Testis (tissue), 3 donors: ENCODE data around the gene NAGS. TPM values are rescaled to one million over a fixed set of nuclear protein-coding genes. Genes with fewer than 3 reads are reported as not detected.

Experiments used
- DNase-seq: peaks from one replicate; pipeline ENCODE4 v3.0.0-alpha.2; 2019
- H3K27ac ChIP-seq, 2 donors: fragments of 200-600 bp; sonication (generic); one replicate each; pipeline ENCODE4 v1.5.1; 2019
- H3K27me3 ChIP-seq: fragments of 200-600 bp; sonication (generic); one replicate; pipeline ENCODE4 v1.5.1; 2019
- H3K36me3 ChIP-seq: fragments of 200-600 bp; sonication (generic); one replicate; pipeline ENCODE4 v1.5.1; 2017; ENCODE audit warnings: low read depth; ENCODE audit errors: missing control alignments
- H3K4me1 ChIP-seq: fragments of 200-600 bp; sonication (generic); one replicate; pipeline ENCODE4 v1.5.1; 2019
- H3K4me3 ChIP-seq, 2 donors: fragments of 200-600 bp; sonication (generic); one replicate each; pipeline ENCODE4 v1.5.1; 2017 to 2019
- H3K9me3 ChIP-seq: fragments of 200-600 bp; sonication (generic); one replicate; pipeline ENCODE4 v1.5.1; 2017
- POLR2A ChIP-seq: fragments of 450-650 bp; IDR thresholded peaks from one replicate; pipeline ENCODE4 v1.6.1; 2017; ENCODE audit warnings: antibody characterized with exemption, mild to moderate bottlenecking, moderate library complexity
- WGBS, 2 donors: methylation state at CpG; one replicate each; pipeline ENCODE4 v1.1.5; 2018; 5-methylcytosine and 5-hydroxymethylcytosine counted together
- intact Hi-C: fragments of 100-400 bp; cut with DNase I; formaldehyde crosslinking; loops from one replicate; pipeline ENCODE4 v1.15.1; 2023; ENCODE audit warnings: low total_unique reads
- polyA plus RNA-seq: library from polyadenylated mRNA; stranded (reverse); fragments of 350-450 nt; fragmentation: Illumina TruSeq; extraction: RNeasy Lipid Tissue Mini Kit (QIAGEN cat#74804); gene quantifications from one replicate; pipeline ENCODE4 v1.2.3, GENCODE V29; 2014; ENCODE audit warnings: low read depth, low replicate concordance; ENCODE audit not compliant: insufficient read depth
- total RNA-seq, 2 donors: library from RNA; depleted of rRNA; stranded (reverse); fragments of >200 nt; gene quantifications; one replicate each; pipeline ENCODE4 v1.2.3, GENCODE V29; 2016
- TF ChIP-seq, protein P1 (sequence below), 3 experiments: fragments of 450-650 bp in 2 of 3; fragments of 200-600 bp in 1 of 3; sonication (generic) in 1 of 3; IDR thresholded peaks; one replicate each; pipeline ENCODE4 v1.5.1; 2016 to 2019; ENCODE audit warnings: antibody characterized with exemption in 3 of 3, mild to moderate bottlenecking in 2 of 3, moderate library complexity in 1 of 3

NAGS gene
- total and polyA plus RNA-seq, 3 donors from 2014 or later = 2.5 to 6.5 (median 3.1) TPM

GRCh38 chr17:43986225-43986981 lies 18.0 kb upstream of the NAGS start:
- 89 to 92% methylated on average over 7 of the region's 7 CpGs for WGBS, 2 donors
- Histone ChIP-seq H3K27ac (no peak overlapping the region), H3K36me3 (no peaks in the 10 kb centered on the region), H3K9me3 (no peaks in the 10 kb centered on the region), H3K4me1 (no peaks in the 10 kb centered on the region), H3K27me3 (no peaks in the 10 kb centered on the region), H3K4me3 (no peak overlapping the region)
- DNase-seq = no peak
- intact Hi-C loops = no loop called here
- TF ChIP-seq POLR2A = no peak

DNA sequence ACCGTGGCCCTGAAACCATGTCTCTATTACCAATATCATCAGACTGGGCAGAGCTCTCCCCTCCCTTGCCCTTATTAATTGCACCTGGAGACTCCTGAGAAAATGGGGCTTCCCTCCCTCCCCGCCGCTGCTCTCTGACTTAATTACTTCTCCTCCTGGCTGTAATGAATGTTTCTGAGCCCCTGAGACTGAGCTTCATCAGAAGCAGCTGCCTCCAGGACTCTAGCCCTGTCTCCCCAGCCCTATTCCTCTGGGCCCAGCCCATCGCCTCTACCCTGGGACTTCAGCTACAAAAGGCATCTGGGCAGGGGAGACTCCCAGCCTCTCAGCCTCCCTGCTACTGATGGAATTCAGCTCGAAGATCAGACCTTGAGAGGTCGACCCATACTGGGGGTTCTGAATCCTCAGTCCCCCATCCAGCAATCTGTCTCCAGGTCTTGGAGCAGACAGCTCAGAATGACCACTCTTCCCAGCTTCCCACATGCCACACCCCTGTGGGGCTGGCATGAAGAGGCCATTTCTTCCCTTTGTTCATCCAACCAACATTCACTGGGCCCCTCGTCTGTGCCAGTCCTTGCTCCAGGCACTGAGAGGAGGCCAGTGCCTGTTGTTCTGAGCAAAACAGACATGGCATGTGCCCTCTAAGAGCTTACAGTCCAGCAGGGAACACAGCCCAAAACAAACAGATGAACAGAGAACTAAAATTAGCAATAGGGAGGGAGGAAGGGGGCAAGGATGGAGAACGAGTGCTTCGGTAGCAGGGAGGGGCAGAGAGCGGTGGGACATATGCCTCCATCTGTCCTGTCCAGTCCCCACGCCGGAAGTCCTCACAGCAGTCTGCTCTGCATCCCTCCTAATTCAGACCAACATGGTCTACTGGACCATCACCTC lies 17.0 kb upstream of the NAGS start:
- H3K4me3 ChIP-seq = no peak overlapping the region
- WGBS, 2 donors = 64 to 76% methylated on average over 10 to 12 of the region's 12 CpGs
- no peak for DNase-seq
- TF ChIP-seq, protein P1, sequence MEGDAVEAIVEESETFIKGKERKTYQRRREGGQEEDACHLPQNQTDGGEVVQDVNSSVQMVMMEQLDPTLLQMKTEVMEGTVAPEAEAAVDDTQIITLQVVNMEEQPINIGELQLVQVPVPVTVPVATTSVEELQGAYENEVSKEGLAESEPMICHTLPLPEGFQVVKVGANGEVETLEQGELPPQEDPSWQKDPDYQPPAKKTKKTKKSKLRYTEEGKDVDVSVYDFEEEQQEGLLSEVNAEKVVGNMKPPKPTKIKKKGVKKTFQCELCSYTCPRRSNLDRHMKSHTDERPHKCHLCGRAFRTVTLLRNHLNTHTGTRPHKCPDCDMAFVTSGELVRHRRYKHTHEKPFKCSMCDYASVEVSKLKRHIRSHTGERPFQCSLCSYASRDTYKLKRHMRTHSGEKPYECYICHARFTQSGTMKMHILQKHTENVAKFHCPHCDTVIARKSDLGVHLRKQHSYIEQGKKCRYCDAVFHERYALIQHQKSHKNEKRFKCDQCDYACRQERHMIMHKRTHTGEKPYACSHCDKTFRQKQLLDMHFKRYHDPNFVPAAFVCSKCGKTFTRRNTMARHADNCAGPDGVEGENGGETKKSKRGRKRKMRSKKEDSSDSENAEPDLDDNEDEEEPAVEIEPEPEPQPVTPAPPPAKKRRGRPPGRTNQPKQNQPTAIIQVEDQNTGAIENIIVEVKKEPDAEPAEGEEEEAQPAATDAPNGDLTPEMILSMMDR (IDR thresholded peaks at IDR 0.05) = no peak
- TF ChIP-seq POLR2A = no peak
- H3K36me3 ChIP-seq = no peaks in the 10 kb centered on the region
- H3K9me3 ChIP-seq = no peaks in the 10 kb centered on the region
- no peaks in the 10 kb centered on the region for H3K4me1 ChIP-seq
- H3K27me3 ChIP-seq = no peaks in the 10 kb centered on the region
- intact Hi-C loops = no loop called here
- no peak overlapping the region for H3K27ac ChIP-seq

- Histone ChIP-seq H3K27me3 (no peaks in the 10 kb centered on the region), H3K4me1 (no peaks in the 10 kb centered on the region), H3K27ac (no peak overlapping the region), H3K36me3 (no peaks in the 10 kb centered on the region), H3K4me3 (no peak overlapping the region), H3K9me3 (no peaks in the 10 kb centered on the region)
- 80 to 92% methylated on average over 9 of the region's 9 CpGs for WGBS, 2 donors
- no peak for DNase-seq
- no peak for TF ChIP-seq POLR2A
- TF ChIP-seq, protein P1 (IDR thresholded peaks at IDR 0.05) = no peak
- intact Hi-C loops = no loop called here
Measured at GRCh38 chr17:43988301-43988700, 16.1 kb upstream of the NAGS start.

DNA sequence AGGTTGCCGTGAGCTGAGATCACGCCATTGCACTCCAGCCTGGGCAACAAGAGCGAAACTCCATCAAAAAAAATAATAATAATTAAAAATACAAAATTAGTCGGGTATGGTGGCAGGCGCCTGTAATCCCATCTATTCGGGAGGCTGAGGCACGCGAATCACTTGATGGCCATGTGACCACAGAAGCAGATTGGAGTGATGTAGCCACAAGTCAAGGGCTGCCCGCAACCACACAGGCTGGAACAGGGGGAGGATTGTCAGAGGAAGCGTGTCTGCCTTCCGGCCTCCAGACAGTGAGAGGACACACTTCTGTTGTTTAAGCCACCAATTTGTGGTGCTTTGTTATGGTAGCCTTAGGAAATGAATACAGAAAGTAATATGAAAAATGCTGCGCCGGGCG lies 11.8 kb upstream of the NAGS start:
- WGBS, 2 donors = 94 to 96% methylated on average over 14 of the region's 14 CpGs
- Histone ChIP-seq H3K9me3 (no peaks in the 10 kb centered on the region), H3K4me3 (no peak overlapping the region), H3K27me3 (no peaks in the 10 kb centered on the region), H3K4me1 (peaks cover 11% of the 10 kb centered on the region), H3K36me3 (no peaks in the 10 kb centered on the region), H3K27ac (no peak overlapping the region)
- intact Hi-C loops = no loop called here
- TF ChIP-seq POLR2A = no peak
- TF ChIP-seq, protein P1 (IDR thresholded peaks at IDR 0.05) = no peak
- no peak for DNase-seq
